GM12801 (cell line): ENCODE data around the gene DPF3.

ENCODE experiments used
- TF ChIP-seq, protein P1 (sequence below): IDR thresholded peaks from one replicate; pipeline ENCODE4 v1.5.1; 2011; ENCODE audit warnings: control low read depth; ENCODE audit not compliant: insufficient read length; ENCODE audit errors: extremely low read depth

DPF3 gene

DNA sequence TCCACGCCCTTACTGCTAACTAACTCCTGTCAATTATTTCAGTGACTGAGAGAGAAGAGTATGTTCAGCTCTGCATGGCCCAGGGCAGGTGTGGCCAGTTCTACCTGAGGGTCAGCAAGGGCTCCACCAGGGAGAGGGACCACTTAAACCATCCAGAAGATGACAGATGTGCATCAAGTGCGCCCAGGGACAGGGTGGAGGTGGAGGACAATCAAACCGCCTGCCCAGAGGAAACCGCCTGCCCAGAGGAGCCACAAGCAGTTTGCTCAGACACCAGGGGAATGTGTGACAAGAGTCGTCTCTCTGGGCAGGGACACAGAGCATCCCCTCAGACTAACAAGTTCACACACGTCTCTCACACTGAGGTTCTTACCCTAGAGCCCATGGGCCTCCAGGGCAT lies 14.5 kb downstream of the DPF3 start:
- TF ChIP-seq, protein P1, sequence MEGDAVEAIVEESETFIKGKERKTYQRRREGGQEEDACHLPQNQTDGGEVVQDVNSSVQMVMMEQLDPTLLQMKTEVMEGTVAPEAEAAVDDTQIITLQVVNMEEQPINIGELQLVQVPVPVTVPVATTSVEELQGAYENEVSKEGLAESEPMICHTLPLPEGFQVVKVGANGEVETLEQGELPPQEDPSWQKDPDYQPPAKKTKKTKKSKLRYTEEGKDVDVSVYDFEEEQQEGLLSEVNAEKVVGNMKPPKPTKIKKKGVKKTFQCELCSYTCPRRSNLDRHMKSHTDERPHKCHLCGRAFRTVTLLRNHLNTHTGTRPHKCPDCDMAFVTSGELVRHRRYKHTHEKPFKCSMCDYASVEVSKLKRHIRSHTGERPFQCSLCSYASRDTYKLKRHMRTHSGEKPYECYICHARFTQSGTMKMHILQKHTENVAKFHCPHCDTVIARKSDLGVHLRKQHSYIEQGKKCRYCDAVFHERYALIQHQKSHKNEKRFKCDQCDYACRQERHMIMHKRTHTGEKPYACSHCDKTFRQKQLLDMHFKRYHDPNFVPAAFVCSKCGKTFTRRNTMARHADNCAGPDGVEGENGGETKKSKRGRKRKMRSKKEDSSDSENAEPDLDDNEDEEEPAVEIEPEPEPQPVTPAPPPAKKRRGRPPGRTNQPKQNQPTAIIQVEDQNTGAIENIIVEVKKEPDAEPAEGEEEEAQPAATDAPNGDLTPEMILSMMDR = no peak

DNA sequence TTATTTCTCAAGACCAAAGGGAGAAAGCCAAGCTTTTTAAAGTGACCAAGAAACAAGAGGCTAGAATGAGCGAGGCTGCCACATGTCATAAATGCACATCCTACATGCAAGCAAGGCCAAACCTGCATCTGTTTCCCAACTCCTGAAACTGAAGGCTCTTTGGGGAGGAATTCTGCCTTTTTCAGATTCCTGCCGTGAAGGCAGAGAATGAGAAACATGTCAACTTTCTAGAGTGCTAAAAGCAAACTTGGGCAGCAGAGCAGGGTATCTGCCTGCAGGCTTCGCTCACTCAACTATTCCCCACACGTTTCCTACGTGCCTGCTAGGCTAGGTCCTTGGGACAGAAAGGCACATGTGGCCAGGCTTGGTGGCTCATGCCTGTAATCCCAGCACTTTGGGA lies 15.2 kb downstream of the DPF3 start:
- TF ChIP-seq, protein P1 = no peak

DNA sequence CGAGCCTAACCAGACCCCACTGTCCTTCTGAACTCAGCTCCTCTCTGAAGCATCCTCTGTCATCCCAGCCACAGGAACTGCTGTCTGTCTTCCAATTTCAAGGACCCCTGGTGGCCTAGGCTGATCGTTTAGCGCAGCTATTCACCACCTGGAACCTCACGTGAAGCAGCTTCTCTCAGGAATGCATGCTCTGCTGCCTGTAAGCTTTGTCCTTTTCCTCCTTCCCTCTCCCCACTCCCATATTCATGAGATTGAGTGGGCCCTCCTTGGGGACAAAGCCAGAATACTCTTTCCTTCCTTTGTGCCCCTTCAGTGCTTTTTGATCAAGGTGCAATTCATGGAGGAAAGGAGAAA lies 17.2 kb downstream of the DPF3 start:
- TF ChIP-seq, protein P1 = no peak

DNA sequence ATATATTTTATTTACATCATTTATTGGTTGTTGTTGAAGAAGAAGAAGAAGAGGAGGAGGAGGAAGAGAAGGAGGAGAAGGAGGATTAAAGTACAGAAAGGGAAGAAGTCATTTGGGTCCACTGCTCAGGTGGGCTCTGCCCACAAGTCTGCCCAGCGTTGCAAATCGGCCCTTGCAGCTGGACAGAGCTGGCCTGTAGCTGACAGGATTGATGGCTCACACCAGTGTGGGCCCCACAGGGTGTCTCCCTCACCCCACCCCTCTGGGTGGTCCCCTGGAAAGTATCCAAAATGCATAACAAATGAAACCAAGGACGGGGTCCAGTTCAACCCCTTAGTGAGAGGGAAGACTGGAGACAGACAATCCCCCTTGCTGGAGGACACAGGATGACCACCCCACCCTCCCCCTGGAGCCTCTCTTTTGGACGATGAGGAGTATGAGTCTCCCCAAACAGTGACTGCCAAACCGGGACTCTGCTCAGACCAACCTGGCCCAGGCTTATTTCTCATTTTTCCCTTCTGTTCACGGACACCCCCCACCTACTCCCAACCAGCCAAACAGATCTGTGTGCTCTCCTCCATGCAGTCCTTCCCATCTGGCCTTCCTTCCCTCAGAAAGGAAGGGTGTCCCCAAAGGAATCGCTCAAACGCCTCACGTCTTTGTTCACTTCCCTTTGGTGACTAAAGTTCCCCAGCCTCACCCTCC lies 17.7 kb downstream of the DPF3 start:
- TF ChIP-seq, protein P1 = no peak

DNA sequence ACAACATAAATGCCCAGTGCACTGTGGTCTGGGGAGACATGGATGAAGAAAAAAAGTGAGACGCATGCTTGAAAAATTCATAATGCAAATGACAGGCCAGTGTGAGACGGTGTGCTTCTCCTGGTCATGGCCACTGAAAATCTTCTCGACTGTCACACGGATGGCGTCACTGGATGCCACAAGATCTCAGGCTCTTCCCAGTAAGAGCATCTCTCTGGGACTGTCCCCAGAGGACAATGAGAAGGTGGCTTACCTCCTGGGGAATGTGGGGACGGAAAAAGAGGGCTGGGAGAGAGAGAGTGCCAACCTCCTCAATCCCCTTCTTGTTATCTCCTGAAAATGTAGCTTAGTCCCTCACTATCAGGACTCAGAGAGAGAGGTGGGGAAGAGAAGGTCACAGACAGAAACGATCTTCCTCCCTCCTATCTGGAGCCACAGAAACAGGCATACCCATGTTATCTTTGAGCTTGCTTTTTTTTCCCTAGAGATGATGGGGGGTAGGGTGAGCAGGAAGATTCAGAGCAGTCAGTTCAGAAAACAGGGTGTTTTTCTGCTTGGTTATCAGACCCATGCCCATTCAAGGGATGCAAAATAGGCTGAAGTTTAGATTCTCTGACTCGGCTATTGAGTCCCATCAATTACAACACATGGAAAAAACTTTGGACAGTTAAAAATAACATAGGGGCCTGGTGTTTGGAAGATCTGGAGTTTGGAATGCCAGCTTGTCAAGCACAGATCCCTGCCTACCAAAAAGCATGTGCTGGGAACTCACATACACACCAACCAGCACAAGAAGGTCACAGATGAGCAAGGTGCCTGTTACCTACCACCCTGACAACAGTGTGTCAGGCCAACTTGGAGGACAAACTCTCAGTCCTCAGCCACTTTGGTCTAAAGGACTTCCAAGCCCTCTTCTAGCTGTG lies 24.2 kb downstream of the DPF3 start:
- TF ChIP-seq, protein P1 = no peak

DNA sequence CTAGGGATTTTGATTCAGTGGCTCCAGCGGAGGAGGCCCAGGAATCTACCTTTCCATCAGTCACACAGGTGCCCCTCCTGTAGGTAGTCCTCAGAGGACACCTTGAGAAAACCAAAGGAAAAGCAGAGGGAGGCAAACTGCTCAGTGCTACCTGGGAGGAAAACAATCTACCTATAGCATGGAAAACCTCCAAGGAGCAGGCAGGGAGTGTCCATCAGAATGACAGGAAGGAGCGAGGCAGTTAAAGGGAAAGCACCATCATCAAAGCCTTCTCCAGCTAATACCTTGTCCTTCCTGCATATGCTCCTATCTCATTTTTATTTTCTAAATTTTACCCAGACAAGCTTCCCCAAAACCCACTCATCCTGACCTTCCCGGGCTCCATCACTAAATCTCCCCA lies 25.4 kb downstream of the DPF3 start:
- TF ChIP-seq, protein P1 = no peak

DNA sequence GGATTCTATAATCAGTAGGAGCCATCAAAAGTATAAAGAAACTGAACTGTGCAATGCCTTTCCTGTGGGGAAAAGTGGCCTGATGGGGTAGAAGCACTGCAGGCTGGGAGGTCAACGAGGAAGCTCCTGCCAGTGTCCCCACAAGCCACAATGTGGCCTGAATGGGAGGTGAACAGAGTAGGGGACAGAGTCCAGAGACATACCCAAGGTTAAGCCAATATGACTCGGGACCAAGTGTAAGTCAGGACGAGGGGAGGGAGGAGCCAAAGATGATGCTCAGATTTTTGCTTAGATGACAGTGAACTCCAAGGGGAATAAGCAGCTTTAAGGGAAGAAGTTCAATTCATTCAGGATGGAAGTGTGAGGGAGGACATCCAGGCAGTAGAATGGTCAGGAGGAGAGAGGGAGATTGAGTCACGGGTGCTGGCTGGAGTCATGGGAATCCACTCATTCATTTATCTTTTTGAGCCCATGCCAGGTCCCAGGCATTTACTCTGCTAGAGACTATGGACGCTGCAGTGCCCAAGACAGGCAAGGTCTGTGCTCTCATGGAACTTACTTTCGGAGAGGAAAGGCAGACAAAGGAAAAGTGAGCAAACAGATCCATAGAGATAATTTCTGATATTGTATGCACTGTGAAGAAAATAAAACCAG lies 29.1 kb downstream of the DPF3 start:
- TF ChIP-seq, protein P1 = no peak
